Vagina (tissue), 2 donors: ENCODE data around the gene DIAPH3.

Source experiments
- POLR2AphosphoS5 ChIP-seq, 2 donors: sonication (generic); formaldehyde crosslinking; IDR thresholded peaks; one replicate each; pipeline ENCODE4 v1.9.0; 2017; ENCODE audit warnings: antibody characterized with exemption in 2 of 2, mild to moderate bottlenecking in 2 of 2, low read depth in 1 of 2; ENCODE audit not compliant: insufficient read depth in 1 of 2
- TF ChIP-seq, protein P1 (sequence below), 3 experiments: fragments of 450-650 bp in 2 of 3; fragments of 200-600 bp in 1 of 3; sonication (generic) in 1 of 3; IDR thresholded peaks; one replicate each; pipeline ENCODE4 v1.5.1; 2017 to 2019; ENCODE audit warnings: antibody characterized with exemption in 3 of 3, mild to moderate bottlenecking in 2 of 3, moderate library complexity in 2 of 3

DNA sequence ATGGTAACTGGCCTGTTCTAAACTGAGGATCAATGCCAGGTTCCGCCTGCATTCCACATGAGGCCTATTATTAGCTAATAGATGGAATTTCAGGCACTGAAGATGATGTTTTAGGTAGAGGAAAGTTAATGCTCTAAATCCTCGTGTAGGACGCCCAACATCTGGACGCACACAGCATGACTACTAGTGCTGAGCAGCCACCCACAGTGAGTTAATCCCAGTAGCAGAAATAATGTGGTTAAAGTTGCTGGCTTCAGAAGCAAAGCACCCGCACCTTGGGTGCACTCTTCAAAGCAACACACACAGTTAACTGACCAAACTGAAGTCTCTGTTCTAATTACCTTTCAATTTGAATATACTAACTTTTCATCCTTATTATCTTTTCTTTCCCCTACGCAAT is 150.6 kb downstream of the DIAPH3 start:
- TF ChIP-seq, protein P1, sequence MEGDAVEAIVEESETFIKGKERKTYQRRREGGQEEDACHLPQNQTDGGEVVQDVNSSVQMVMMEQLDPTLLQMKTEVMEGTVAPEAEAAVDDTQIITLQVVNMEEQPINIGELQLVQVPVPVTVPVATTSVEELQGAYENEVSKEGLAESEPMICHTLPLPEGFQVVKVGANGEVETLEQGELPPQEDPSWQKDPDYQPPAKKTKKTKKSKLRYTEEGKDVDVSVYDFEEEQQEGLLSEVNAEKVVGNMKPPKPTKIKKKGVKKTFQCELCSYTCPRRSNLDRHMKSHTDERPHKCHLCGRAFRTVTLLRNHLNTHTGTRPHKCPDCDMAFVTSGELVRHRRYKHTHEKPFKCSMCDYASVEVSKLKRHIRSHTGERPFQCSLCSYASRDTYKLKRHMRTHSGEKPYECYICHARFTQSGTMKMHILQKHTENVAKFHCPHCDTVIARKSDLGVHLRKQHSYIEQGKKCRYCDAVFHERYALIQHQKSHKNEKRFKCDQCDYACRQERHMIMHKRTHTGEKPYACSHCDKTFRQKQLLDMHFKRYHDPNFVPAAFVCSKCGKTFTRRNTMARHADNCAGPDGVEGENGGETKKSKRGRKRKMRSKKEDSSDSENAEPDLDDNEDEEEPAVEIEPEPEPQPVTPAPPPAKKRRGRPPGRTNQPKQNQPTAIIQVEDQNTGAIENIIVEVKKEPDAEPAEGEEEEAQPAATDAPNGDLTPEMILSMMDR (IDR thresholded peaks at IDR 0.05): no peak
- no peak for TF ChIP-seq POLR2AphosphoS5 (IDR thresholded peaks at IDR 0.05; ENCODE audit: insufficient read depth in 1 of 2, low read depth in 1 of 2)
